HepG2 (cell line): ENCODE results near the gene PGS1. TPM values are rescaled to one million over a fixed set of nuclear protein-coding genes. Genes with fewer than 3 reads are reported as not detected.

Source experiments
- BRD4 ChIP-seq: sonication (generic); formaldehyde crosslinking; IDR thresholded peaks from 2 replicates; pipeline ENCODE4 v1.4.0; 2020; ENCODE audit warnings: missing genetic modification reagents
- ERF ChIP-seq: IDR thresholded peaks from 2 replicates; pipeline ENCODE4 v1.6.1; 2018; ENCODE audit warnings: missing biosample characterization, missing genetic modification reagents
- HMG20A ChIP-seq: IDR thresholded peaks from 2 replicates; pipeline ENCODE4 v1.6.1; 2016; ENCODE audit warnings: borderline replicate concordance
- ISX ChIP-seq: sonication (generic); formaldehyde crosslinking; conservative IDR thresholded peaks from 2 replicates; pipeline ENCODE4 v1.5.0; 2020; ENCODE audit warnings: missing genetic modification reagents
- POGZ ChIP-seq: sonication (generic); formaldehyde crosslinking; IDR thresholded peaks from 2 replicates; pipeline ENCODE4 v1.4.0; 2020; ENCODE audit warnings: mild to moderate bottlenecking, missing genetic modification reagents
- RFX1 ChIP-seq: fragments of 450-650 bp; IDR thresholded peaks from 2 replicates; pipeline ENCODE4 v1.6.1; 2017
- SIX4 ChIP-seq: sonication (generic); formaldehyde crosslinking; IDR thresholded peaks from 2 replicates; pipeline ENCODE4 v1.4.0; 2020; ENCODE audit warnings: missing genetic modification reagents
- SSRP1 ChIP-seq: IDR thresholded peaks from 2 replicates; pipeline ENCODE4 v1.6.1; 2016; ENCODE audit warnings: control low read depth
- TRIM24 ChIP-seq: sonication (generic); formaldehyde crosslinking; IDR thresholded peaks from 2 replicates; pipeline ENCODE4 v1.8.0; 2022; ENCODE audit warnings: mild to moderate bottlenecking, missing genetic modification reagents
- ZBTB8A ChIP-seq: sonication (generic); formaldehyde crosslinking; IDR thresholded peaks from 2 replicates; pipeline ENCODE4 v1.4.0; 2020; ENCODE audit warnings: mild to moderate bottlenecking, low read depth, missing genetic modification reagents, borderline replicate concordance
- ZEB1 ChIP-seq: IDR thresholded peaks from 2 replicates; pipeline ENCODE4 v1.6.1; 2012; ENCODE audit warnings: mild to moderate bottlenecking, low read depth, inconsistent platforms; ENCODE audit not compliant: insufficient replicate concordance
- ZFP90 ChIP-seq: sonication (generic); formaldehyde crosslinking; IDR thresholded peaks from 2 replicates; pipeline ENCODE4 v1.8.0; 2022; ENCODE audit warnings: missing genetic modification reagents, mild to moderate bottlenecking, inconsistent platforms, borderline replicate concordance
- ZNF143 ChIP-seq: sonication (generic); formaldehyde crosslinking; IDR thresholded peaks from 2 replicates; pipeline ENCODE4 v1.4.0; 2020; ENCODE audit warnings: missing genetic modification reagents
- ZNF549 ChIP-seq: sonication (generic); formaldehyde crosslinking; IDR thresholded peaks from 2 replicates; pipeline ENCODE4 v1.5.0; 2020; ENCODE audit warnings: missing genetic modification reagents
- ZNF629 ChIP-seq: sonication (generic); formaldehyde crosslinking; conservative IDR thresholded peaks from 2 replicates; pipeline ENCODE4 v1.5.0; 2020; ENCODE audit warnings: missing genetic modification reagents
- polyA plus RNA-seq, 8 experiments: library from polyadenylated mRNA; depleted of rRNA in 3 of 8; stranded (reverse) in 7 of 8; unstranded in 1 of 8; fragments of >200 nt; fragmentation: Illumina TruSeq in 4 of 8; extraction: Trizol in 4 of 8; gene quantifications; 2 replicates each; pipeline versions ENCODE4 v1.2.1 to v1.2.3, GENCODE V29; 2011 to 2016; ENCODE audit warnings: low read depth in 4 of 8, missing spikeins in 1 of 8, mixed read lengths in 1 of 8; ENCODE audit not compliant: insufficient read depth in 1 of 8
- total RNA-seq, 5 experiments: library from RNA; depleted of rRNA; stranded (reverse); fragments of >200 nt; fragmentation: Illumina TruSeq; extraction: Trizol; gene quantifications; 2 replicates each; pipeline ENCODE4 v1.2.3, GENCODE V29; 2016; ENCODE audit warnings: low read depth in 1 of 5
- TF ChIP-seq, protein P1 (sequence below): sonication (generic); formaldehyde crosslinking; IDR thresholded peaks from 2 replicates; pipeline ENCODE4 v1.4.0; 2020; ENCODE audit warnings: missing genetic modification reagents
- TF ChIP-seq, protein P2 (sequence below): IDR thresholded peaks from 2 replicates; pipeline ENCODE4 v1.6.1; 2016; ENCODE audit warnings: mild to moderate bottlenecking
- TF ChIP-seq, protein P3 (sequence below): sonication (generic); formaldehyde crosslinking; IDR thresholded peaks from one replicate; pipeline ENCODE4 v1.5.1; 2020; ENCODE audit warnings: mild to moderate bottlenecking, missing genetic modification reagents; ENCODE audit errors: not compliant biosample characterization

Gene PGS1
- total and polyA plus RNA-seq, 2 of the 13 experiments (the other 11 are each of a cell fraction or from before 2014, with no cell fraction given), result 25.9 to 31.5 TPM

DNA sequence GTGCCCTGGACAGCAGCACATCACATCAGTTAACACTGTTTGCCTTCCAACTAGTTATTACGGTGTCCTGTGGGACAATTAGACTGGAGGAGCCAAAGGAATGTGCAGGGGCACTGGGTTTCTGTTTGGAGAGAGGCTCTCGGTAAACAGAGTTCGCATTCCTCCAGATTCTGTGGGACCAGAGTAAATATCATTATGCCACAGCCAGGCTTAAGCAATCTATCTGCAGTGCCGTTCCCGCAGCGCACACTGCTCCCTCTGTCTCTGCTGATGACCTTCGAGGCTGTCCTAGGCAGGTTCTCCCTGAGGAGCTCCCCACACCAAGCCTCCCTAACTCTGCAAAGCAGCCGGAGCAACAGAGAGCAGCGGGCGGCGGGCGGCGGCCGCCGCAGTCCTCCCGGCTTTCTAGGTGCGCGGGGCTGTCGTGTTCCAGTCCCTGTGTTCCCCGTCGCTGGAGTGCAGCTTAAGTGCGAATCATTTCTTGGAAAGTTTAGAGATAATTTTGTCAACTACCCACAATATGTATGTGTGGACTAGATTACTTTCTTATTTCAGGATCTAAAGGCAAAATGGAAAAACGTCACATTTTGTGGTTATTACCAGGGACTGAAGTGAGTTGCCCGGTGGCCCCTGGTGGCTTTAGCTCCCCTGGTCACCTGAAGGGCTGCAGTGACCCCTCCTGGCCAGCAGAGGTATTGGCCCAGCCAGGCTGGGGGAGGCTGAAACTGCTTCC is 43.3 kb downstream of the PGS1 start (continued):
- TF ChIP-seq ZFP90 (CRISPR knock-in tag) (no peak; the same call in 1 of the 2 replicates), SSRP1 (CRISPR knock-in tag) (no peak), ERF (CRISPR knock-in tag) (peak; percentile 87), ZEB1 (peak; percentile 93), POGZ (CRISPR knock-in tag) (peak; percentile 94), TRIM24 (CRISPR knock-in tag) (no peak), ZNF549 (CRISPR knock-in tag) (no peak), ZBTB8A (peak; percentile 83), RFX1 (no peak), ZNF629 (no peak; the same call in 1 of the 2 replicates), BRD4 (CRISPR knock-in tag) (no peak), HMG20A (CRISPR knock-in tag) (peak; percentile 99), ISX (CRISPR knock-in tag) (no peak), SIX4 (peak; percentile 89), ZNF143 (CRISPR knock-in tag) (0 out of 2 replicates have a peak, but pooled peaks have one; percentile 35)
- TF ChIP-seq, protein P1, sequence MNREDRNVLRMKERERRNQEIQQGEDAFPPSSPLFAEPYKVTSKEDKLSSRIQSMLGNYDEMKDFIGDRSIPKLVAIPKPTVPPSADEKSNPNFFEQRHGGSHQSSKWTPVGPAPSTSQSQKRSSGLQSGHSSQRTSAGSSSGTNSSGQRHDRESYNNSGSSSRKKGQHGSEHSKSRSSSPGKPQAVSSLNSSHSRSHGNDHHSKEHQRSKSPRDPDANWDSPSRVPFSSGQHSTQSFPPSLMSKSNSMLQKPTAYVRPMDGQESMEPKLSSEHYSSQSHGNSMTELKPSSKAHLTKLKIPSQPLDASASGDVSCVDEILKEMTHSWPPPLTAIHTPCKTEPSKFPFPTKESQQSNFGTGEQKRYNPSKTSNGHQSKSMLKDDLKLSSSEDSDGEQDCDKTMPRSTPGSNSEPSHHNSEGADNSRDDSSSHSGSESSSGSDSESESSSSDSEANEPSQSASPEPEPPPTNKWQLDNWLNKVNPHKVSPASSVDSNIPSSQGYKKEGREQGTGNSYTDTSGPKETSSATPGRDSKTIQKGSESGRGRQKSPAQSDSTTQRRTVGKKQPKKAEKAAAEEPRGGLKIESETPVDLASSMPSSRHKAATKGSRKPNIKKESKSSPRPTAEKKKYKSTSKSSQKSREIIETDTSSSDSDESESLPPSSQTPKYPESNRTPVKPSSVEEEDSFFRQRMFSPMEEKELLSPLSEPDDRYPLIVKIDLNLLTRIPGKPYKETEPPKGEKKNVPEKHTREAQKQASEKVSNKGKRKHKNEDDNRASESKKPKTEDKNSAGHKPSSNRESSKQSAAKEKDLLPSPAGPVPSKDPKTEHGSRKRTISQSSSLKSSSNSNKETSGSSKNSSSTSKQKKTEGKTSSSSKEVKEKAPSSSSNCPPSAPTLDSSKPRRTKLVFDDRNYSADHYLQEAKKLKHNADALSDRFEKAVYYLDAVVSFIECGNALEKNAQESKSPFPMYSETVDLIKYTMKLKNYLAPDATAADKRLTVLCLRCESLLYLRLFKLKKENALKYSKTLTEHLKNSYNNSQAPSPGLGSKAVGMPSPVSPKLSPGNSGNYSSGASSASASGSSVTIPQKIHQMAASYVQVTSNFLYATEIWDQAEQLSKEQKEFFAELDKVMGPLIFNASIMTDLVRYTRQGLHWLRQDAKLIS (CRISPR knock-in tag), result no peak
- TF ChIP-seq, protein P2, sequence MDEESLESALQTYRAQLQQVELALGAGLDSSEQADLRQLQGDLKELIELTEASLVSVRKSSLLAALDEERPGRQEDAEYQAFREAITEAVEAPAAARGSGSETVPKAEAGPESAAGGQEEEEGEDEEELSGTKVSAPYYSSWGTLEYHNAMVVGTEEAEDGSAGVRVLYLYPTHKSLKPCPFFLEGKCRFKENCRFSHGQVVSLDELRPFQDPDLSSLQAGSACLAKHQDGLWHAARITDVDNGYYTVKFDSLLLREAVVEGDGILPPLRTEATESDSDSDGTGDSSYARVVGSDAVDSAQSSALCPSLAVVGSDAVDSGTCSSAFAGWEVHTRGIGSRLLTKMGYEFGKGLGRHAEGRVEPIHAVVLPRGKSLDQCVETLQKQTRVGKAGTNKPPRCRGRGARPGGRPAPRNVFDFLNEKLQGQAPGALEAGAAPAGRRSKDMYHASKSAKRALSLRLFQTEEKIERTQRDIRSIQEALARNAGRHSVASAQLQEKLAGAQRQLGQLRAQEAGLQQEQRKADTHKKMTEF, result peak; percentile 99
- TF ChIP-seq, protein P3, sequence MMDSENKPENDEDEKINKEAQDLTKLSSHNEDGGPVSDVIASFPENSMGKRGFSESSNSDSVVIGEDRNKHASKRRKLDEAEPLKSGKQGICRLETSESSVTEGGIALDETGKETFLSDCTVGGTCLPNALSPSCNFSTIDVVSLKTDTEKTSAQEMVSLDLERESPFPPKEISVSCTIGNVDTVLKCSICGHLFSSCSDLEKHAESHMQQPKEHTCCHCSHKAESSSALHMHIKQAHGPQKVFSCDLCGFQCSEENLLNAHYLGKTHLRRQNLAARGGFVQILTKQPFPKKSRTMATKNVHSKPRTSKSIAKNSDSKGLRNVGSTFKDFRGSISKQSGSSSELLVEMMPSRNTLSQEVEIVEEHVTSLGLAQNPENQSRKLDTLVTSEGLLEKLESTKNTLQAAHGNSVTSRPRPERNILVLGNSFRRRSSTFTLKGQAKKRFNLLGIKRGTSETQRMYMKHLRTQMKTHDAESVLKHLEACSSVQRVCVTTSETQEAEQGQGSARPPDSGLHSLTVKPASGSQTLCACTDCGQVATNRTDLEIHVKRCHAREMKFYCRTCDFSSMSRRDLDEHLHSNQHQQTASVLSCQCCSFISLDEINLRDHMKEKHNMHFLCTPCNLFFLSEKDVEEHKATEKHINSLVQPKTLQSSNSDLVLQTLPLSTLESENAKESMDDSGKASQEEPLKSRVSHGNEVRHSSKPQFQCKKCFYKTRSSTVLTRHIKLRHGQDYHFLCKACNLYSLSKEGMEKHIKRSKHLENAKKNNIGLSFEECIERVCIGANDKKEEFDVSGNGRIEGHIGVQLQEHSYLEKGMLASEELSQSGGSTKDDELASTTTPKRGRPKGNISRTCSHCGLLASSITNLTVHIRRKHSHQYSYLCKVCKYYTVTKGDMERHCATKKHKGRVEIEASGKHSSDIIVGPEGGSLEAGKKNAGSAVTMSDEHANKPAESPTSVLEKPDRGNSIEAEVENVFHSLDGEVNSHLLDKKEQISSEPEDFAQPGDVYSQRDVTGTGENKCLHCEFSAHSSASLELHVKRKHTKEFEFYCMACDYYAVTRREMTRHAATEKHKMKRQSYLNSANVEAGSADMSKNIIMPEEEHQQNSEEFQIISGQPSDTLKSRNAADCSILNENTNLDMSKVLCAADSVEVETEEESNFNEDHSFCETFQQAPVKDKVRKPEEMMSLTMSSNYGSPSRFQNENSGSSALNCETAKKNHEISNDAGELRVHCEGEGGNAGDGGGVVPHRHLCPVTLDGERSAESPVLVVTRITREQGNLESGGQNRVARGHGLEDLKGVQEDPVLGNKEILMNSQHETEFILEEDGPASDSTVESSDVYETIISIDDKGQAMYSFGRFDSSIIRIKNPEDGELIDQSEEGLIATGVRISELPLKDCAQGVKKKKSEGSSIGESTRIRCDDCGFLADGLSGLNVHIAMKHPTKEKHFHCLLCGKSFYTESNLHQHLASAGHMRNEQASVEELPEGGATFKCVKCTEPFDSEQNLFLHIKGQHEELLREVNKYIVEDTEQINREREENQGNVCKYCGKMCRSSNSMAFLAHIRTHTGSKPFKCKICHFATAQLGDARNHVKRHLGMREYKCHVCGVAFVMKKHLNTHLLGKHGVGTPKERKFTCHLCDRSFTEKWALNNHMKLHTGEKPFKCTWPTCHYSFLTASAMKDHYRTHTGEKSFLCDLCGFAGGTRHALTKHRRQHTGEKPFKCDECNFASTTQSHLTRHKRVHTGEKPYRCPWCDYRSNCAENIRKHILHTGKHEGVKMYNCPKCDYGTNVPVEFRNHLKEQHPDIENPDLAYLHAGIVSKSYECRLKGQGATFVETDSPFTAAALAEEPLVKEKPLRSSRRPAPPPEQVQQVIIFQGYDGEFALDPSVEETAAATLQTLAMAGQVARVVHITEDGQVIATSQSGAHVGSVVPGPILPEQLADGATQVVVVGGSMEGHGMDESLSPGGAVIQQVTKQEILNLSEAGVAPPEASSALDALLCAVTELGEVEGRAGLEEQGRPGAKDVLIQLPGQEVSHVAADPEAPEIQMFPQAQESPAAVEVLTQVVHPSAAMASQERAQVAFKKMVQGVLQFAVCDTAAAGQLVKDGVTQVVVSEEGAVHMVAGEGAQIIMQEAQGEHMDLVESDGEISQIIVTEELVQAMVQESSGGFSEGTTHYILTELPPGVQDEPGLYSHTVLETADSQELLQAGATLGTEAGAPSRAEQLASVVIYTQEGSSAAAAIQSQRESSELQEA (CRISPR knock-in tag), result peak; percentile 80
